Epithelial cell of esophagus (primary cell): Measurements from ENCODE around the gene NRAP.

Experiments
- DNase-seq: peaks from one replicate; pipeline ENCODE4 v3.0.0; 2010; ENCODE audit warnings: low read depth
- H3K4me3 ChIP-seq: 2 replicates; pipeline ENCODE4 v1.5.1; 2011; ENCODE audit warnings: mild to moderate bottlenecking, low read length, control low read depth
- TF ChIP-seq, protein P1 (sequence below): IDR thresholded peaks from 2 replicates; pipeline ENCODE4 v1.5.1; 2011; ENCODE audit warnings: low read depth, mild to moderate bottlenecking, low read length, control low read depth, inconsistent platforms; ENCODE audit not compliant: insufficient read depth; ENCODE audit errors: missing control alignments

Gene NRAP

DNA sequence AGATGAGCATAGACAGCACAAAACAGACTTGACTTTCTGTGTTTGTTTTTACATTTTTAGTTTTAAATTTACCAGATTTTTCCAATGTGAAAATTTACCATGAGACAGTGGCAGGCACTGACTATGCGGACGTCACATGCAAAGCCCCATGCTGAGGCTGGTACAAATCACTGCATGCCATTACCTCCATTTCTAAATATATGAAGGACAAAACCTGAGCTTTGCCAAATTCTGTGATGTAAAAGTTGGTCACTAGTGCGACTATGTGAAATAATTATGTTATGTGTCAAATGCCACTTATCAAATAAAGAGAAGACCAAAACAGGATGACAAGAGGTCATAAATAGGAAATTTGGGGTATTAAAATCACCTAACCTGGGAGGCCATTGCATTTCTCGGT lies 22.1 kb downstream of the NRAP start:
- H3K4me3 ChIP-seq = no peak overlapping the region
- no peak for DNase-seq
- TF ChIP-seq, protein P1, sequence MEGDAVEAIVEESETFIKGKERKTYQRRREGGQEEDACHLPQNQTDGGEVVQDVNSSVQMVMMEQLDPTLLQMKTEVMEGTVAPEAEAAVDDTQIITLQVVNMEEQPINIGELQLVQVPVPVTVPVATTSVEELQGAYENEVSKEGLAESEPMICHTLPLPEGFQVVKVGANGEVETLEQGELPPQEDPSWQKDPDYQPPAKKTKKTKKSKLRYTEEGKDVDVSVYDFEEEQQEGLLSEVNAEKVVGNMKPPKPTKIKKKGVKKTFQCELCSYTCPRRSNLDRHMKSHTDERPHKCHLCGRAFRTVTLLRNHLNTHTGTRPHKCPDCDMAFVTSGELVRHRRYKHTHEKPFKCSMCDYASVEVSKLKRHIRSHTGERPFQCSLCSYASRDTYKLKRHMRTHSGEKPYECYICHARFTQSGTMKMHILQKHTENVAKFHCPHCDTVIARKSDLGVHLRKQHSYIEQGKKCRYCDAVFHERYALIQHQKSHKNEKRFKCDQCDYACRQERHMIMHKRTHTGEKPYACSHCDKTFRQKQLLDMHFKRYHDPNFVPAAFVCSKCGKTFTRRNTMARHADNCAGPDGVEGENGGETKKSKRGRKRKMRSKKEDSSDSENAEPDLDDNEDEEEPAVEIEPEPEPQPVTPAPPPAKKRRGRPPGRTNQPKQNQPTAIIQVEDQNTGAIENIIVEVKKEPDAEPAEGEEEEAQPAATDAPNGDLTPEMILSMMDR = no peak

DNA sequence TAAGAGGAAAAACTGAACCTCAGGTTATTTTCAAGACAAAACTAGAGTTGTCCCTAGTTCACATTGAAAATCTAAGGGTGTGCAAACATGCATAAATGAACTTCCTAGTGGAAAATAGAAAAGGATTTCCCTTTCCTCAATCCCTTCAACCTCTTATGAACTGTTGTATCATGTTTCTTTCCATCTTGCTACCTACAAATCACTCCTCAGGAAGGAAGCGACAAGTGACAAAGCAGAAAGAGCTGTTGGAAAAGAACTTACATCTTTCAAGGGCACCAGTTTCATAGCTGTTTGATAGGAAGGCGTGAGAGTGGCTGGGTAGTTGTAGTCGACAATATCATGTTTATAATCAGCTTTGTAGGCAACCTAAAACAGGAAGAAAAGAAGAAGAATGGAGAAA lies 23.9 kb downstream of the NRAP start:
- DNase-seq = no peak
- TF ChIP-seq, protein P1 = no peak
- no peak overlapping the region for H3K4me3 ChIP-seq

DNA sequence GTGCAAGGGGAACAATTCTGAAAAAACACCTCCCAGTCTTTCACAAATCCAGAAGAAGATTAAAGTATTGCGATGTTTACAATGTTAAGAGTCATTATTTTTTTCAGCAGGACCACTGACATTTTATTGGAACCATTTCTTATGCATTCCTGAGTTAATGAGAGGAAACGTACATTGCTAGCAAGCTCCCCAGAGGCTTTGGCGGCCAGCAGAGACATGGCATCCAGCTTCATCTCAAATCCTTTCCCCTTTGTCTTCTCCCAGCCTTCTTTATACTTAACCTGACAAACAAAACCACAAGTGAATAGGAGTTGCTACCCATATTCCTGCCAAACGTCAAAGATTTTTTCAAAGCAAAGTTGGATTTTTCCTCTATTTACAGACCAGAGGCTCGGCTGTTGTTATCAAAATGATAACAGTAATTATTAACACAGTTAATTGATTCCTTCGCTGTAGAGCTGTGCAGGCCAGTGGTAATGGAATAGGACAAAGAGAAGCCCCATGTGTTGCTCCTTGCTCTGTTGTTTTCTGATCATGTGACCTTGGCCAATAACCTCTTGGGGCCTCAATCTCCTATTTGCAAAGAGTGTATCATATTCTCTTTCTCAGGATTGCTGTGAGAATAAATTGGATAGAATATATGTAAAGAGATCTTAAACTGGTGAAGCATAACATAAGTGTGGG lies 32.0 kb downstream of the NRAP start:
- no peak for DNase-seq
- TF ChIP-seq, protein P1 = no peak
- no peak overlapping the region for H3K4me3 ChIP-seq

DNA sequence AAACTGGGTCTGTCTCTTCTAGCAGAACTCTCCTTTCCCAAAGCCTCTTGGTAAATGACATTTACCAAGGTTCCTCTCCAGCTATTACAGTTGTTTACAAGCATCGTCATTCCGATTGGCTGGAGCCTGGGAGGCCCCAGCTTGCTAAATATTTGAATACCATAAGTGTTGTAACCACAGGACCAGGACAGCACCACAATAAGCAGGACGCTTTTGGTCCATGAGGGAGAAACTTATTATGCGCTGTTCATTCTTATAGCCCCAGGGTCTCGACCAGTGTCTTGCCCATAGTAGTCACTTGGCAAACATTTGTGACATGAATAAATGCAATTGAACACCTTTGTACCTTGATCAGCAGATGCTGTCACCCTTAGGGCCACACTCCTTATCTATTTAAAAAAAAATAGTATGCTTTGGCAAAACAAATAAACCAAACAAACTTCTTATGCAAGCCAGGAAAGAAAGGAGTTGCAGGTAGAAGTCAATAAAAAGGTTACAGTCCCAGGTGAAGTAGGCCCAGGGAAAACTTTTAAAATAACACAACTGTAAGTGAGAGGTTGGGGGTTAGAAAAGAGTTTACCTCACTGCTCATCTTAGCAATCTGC lies 32.8 kb downstream of the NRAP start:
- TF ChIP-seq, protein P1 = no peak
- no peak overlapping the region for H3K4me3 ChIP-seq
- no peak for DNase-seq

DNA sequence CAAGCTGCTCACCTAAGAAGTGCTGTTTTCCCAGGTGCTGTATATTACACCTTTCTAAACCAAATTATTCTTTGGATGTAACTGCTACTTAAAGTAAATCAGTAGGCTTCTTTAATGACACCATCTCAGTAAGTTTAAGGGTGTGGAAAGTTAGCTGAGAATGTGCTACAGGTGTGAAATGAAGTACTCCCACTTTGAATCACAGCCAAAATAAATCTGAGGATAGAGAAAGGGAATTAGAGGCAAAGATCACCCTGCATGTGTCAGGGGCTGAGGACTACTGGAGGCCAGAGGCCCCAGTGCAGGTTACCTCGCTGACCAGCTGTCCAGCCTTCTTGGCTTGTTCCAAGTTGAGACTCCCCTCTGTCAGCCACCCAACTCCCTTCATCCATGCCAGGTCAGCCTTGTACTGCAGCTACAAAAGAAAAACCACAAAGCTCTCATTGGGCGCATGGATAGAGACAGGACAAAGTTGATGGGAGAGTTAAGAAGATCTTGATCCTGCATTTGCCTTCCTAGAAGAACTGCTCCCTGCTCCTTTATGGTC lies 35.2 kb downstream of the NRAP start:
- TF ChIP-seq, protein P1 = no peak
- no peak overlapping the region for H3K4me3 ChIP-seq
- no peak for DNase-seq

DNA sequence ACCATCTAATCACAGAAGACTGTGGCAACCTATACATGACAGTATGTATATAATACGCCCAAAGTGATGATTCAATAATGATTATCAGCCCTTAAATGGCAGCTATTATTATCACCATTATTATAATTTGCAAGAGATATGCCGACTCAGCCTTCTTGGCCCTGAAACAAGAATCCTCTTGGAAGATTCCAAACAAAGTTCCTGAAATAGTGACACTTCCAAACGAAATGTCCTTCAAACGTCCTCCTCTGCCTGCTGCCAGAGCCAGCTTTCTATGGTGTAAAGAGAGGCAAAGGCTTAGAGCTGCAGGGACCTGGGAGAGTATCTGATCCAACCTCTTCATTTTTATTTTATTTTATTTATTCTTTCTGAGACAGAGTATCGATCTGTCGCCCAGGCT lies 36.0 kb downstream of the NRAP start:
- DNase-seq = no peak
- TF ChIP-seq, protein P1 = no peak
- no peak overlapping the region for H3K4me3 ChIP-seq
